ENCODE results near the gene LMOD3. TPM values are rescaled to one million over a fixed set of nuclear protein-coding genes. Genes with fewer than 3 reads are reported as not detected.

The LMOD3 gene
- total RNA-seq, 3 donors from 2014 or later (not counting 1 experiment from before 2014, with no cell fraction given), result not detected

DNA sequence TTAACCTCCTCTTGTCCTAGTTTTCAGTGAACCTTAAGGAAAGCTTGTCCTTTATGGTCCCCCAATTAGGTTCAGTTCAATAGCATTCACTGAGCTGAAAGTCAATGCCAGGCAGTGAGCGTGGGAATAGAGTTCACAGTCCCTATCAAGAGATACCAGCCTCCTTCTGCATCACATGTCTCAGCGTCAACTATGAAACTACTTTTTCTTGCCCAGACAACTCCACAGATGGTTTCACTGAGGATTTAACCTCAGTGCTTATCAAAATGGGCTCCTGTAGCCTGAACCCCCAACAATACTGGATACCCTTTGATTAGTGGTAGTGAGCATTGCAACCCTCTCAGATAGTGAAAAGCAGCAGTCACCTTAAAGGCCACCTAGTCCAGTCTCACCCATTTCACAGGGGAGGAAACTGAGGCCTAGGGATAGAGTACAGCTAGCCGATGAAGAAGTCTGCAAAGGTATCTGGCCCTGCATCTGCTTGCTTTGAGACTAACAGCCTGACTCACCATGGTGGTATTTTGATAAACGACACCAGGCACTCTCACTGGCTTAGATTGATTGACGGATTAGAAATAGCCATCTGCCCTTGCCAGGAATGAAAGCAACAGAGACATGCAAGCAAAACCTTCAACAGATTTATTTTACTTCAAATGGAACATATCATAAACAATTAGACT is 40.7 kb downstream of the LMOD3 start:
- no peaks in the 10 kb centered on the region for H3K27me3 ChIP-seq (ENCODE audit: control insufficient read depth, insufficient read depth, low read length)
- no peaks in the 10 kb centered on the region for H3K9me3 Mint-ChIP-seq
- H3K4me1 Mint-ChIP-seq, result peaks cover 56 to 59% of the 10 kb centered on the region in 2 donors
- ATAC-seq (no peak), DNase-seq (peak in 1 of 2 donors; percentile 43)
- no peak overlapping the region for H3K4me3 ChIP-seq (ENCODE audit: low read length)
- H3K36me3 Mint-ChIP-seq, result no peaks in the 10 kb centered on the region
- peaks cover 44% of the 10 kb centered on the region for H3K4me1 ChIP-seq (ENCODE audit: control insufficient read depth, insufficient read depth, low read length)
- peak overlapping the region; percentile 43 for H3K4me3 Mint-ChIP-seq
- H3K9me3 ChIP-seq (ENCODE audit: control insufficient read depth, insufficient read depth, low read length), result no peaks in the 10 kb centered on the region
- intact Hi-C loops (cut with micrococcal nuclease), result loop anchor here (10.0 kb wide), 1 partner anchor 1427 kb away; the partner anchor contains the start of gene SUCLG2
- H3K27me3 Mint-ChIP-seq (ENCODE audit: low read depth in 2 of 2), result no peaks in the 10 kb centered on the region
- H3K27ac Mint-ChIP-seq, result peak overlapping the region; percentile 90 to 98
- no peaks in the 10 kb centered on the region for H3K36me3 ChIP-seq (ENCODE audit: control insufficient read depth, insufficient read depth, low read length)
- TF ChIP-seq, protein P1, sequence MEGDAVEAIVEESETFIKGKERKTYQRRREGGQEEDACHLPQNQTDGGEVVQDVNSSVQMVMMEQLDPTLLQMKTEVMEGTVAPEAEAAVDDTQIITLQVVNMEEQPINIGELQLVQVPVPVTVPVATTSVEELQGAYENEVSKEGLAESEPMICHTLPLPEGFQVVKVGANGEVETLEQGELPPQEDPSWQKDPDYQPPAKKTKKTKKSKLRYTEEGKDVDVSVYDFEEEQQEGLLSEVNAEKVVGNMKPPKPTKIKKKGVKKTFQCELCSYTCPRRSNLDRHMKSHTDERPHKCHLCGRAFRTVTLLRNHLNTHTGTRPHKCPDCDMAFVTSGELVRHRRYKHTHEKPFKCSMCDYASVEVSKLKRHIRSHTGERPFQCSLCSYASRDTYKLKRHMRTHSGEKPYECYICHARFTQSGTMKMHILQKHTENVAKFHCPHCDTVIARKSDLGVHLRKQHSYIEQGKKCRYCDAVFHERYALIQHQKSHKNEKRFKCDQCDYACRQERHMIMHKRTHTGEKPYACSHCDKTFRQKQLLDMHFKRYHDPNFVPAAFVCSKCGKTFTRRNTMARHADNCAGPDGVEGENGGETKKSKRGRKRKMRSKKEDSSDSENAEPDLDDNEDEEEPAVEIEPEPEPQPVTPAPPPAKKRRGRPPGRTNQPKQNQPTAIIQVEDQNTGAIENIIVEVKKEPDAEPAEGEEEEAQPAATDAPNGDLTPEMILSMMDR (IDR thresholded peaks at IDR 0.05), result no peak
- WGBS (ENCODE audit: insufficient coverage), result 68% methylated on average over 5 of the region's 5 CpGs
- peak overlapping the region; percentile 72 for H3K27ac ChIP-seq (ENCODE audit: low read length)

DNA sequence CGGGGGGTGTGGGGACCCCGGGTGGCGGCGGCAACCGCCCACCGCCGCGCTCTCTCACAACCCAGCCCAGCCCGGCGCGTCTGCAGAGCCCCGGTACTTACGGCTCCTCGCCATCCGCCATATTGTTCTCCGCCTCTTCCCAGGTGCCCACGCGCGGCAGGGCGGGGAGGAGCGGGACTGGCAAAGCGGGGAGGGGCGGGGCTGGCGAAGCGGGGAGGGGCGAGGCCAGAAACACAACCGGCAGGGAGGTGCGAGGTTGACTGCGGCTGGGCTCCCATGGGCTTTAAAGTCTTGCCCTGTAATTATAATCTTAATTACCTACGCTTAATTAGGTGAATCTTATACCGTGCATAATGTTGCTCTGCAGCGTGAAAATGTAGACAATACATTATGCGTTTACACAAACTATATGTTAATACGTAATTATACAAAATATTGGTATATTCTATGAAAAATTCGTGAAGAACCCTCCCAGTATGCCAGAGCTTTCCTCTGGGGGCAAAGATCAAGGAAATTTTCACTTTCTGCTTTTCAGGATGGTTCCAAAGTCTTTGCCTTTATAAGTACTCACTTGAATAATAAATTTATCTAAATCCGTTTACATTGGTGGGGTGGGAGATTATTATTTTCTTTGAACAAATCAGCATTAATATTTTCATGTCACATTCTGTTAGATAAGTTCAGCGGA is 42.0 kb downstream of the LMOD3 start, which contains the start of gene UBA3:
Gene UBA3 (minus strand): TSS at position 133 of the 688 bp plus-strand sequence. CDS start 12 bp downstream, at position 121.
- Mint-ChIP-seq H3K9me3 (no peaks in the 10 kb centered on the region), H3K4me3 (peak within 1 kb of the TSS; percentile 90), H3K4me1 (peaks cover 48 to 51% of the 10 kb centered on the region in 2 donors), H3K36me3 (no peaks in the 10 kb centered on the region), H3K27ac (peak within 1 kb of the TSS; percentile 90 to 98), H3K27me3 (ENCODE audit: low read depth in 2 of 2) (no peaks in the 10 kb centered on the region)
- intact Hi-C loops (cut with micrococcal nuclease), result loop anchor here (1.0 to 10.0 kb wide), 2 partner anchors 28 to 1426 kb away; partner anchors contain the start of genes SUCLG2 and TMF1
- H3K27ac ChIP-seq (ENCODE audit: low read length), result peak within 1 kb of the TSS; percentile 28
- no peaks in the 10 kb centered on the region for H3K9me3 ChIP-seq (ENCODE audit: control insufficient read depth, insufficient read depth, low read length)
- H3K4me3 ChIP-seq (ENCODE audit: low read length), result peak within 1 kb of the TSS; percentile 47
- TF ChIP-seq, protein P1 (IDR thresholded peaks at IDR 0.05), result no peak
- no peaks in the 10 kb centered on the region for H3K27me3 ChIP-seq (ENCODE audit: control insufficient read depth, insufficient read depth, low read length)
- peak; percentile 74 to 89 (median 79) for ATAC-seq
- WGBS (ENCODE audit: insufficient coverage), result under 1% methylated on average over 29 of the region's 37 CpGs
- peak; percentile 82 to 95 for DNase-seq
- H3K4me1 ChIP-seq (ENCODE audit: control insufficient read depth, insufficient read depth, low read length), result peaks cover 37% of the 10 kb centered on the region
- H3K36me3 ChIP-seq (ENCODE audit: control insufficient read depth, insufficient read depth, low read length), result peaks cover 1% of the 10 kb centered on the region

DNA sequence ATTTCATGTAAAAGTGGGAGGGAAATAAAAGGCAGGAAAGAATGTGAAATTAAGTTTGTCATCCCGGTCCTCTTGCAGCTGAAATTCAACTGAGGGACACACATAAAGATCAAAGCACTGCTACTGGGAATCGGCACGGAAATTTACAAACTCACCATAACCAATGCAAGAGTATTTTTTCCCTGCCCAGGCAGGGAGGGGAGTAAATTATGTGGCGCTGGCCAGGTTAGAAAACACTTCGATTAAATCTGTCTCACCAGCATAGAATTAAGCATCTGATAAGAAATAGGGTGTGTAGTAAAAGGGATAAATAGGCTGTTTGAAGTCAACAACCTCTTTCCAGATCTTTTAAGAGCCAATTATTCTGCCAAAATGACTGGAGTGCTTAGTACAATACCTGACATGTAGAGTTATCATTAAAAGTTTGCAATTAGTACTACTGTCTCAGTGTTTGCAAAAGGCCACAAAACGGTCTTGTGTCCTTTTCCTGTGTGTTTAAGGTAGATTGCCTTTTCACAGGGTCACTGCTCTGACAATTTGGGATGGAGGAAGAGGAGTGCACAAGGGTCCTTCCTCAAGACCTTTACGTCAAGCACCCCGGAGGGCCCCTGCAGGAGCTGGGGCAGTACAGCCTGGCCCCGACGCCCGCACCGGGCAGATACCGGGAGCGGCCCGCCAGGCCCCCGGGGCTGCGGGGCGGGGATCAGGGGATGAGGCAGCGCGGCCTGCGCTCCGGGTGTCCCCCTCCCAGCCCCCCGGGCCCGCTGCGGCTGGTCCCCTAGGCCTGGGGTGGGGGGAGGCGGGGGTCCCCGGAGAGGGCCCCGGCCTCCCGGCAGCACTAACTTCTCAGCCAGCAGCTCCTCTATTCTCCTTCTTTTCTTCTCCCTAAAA is 42.9 kb downstream of the LMOD3 start:
- Mint-ChIP-seq H3K27me3 (ENCODE audit: low read depth in 2 of 2) (no peaks in the 10 kb centered on the region), H3K4me3 (peak overlapping the region; percentile 90), H3K9me3 (no peaks in the 10 kb centered on the region), H3K4me1 (peaks cover 43% of the 10 kb centered on the region in 2 donors), H3K27ac (peak overlapping the region; percentile 78 to 82), H3K36me3 (no peaks in the 10 kb centered on the region)
- Histone ChIP-seq H3K4me1 (ENCODE audit: control insufficient read depth, insufficient read depth, low read length) (peaks cover 33% of the 10 kb centered on the region), H3K27ac (ENCODE audit: low read length) (peak overlapping the region; percentile 28), H3K4me3 (ENCODE audit: low read length) (peak overlapping the region; percentile 47), H3K36me3 (ENCODE audit: control insufficient read depth, insufficient read depth, low read length) (peaks cover 9% of the 10 kb centered on the region), H3K27me3 (ENCODE audit: control insufficient read depth, insufficient read depth, low read length) (no peaks in the 10 kb centered on the region), H3K9me3 (ENCODE audit: control insufficient read depth, insufficient read depth, low read length) (no peaks in the 10 kb centered on the region)
- intact Hi-C loops (cut with micrococcal nuclease), result loop anchor here (1.0 to 10.0 kb wide), 2 partner anchors 27 to 1425 kb away; partner anchors contain the start of genes SUCLG2 and TMF1
- ATAC-seq (peak in 2 of 3 donors; percentile 6 to 31), DNase-seq (peak; percentile 31 to 35)
- TF ChIP-seq, protein P1 (IDR thresholded peaks at IDR 0.05), result no peak
- WGBS (ENCODE audit: insufficient coverage), result 1% methylated on average over 24 of the region's 29 CpGs
